ENCODE measurements around the gene TXNRD3. TPM values are rescaled to one million over a fixed set of nuclear protein-coding genes. Genes with fewer than 3 reads are reported as not detected.

TXNRD3 gene
- total and polyA plus RNA-seq, 2 of the 4 experiments (the other 2 are of a cell fraction): 3.9 to 8.4 TPM

- TF ChIP-seq, protein P1, sequence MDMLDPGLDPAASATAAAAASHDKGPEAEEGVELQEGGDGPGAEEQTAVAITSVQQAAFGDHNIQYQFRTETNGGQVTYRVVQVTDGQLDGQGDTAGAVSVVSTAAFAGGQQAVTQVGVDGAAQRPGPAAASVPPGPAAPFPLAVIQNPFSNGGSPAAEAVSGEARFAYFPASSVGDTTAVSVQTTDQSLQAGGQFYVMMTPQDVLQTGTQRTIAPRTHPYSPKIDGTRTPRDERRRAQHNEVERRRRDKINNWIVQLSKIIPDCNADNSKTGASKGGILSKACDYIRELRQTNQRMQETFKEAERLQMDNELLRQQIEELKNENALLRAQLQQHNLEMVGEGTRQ (IDR thresholded peaks at IDR 0.05; ENCODE audit: low read depth, low read length): no peak
- TF ChIP-seq RCOR1 (IDR thresholded peaks at IDR 0.05; ENCODE audit: insufficient replicate concordance, low read length): no peak
- no peak for TF ChIP-seq NFE2L2 (IDR thresholded peaks at IDR 0.05; ENCODE audit: low read depth, low read length)
- no peak for TF ChIP-seq MAFK (IDR thresholded peaks at IDR 0.05; ENCODE audit: low read depth, low read length)
- no peak for TF ChIP-seq SMC3 (IDR thresholded peaks at IDR 0.05; ENCODE audit: low read depth, low read length)
Observed at GRCh38 chr3:126667631-126668449, 12.9 kb upstream of the TXNRD3 start (continued).
